K562 (cell line): Measurements from ENCODE around the gene UQCRH.

ENCODE experiments used
- KLF1 ChIP-seq: fragments of 450-650 bp; IDR thresholded peaks from 2 replicates; pipeline ENCODE4 v1.6.1; 2016; ENCODE audit warnings: missing genetic modification characterization, missing compliant biosample characterization
- POLR2A ChIP-seq: fragments of 450-650 bp; conservative IDR thresholded peaks from 2 replicates; pipeline ENCODE4 v1.6.1; 2016
- TAF1 ChIP-seq: IDR thresholded peaks from 2 replicates; pipeline ENCODE4 v1.6.1; 2011; ENCODE audit warnings: mild to moderate bottlenecking, low read length, moderate library complexity; ENCODE audit not compliant: insufficient read depth, control insufficient read depth, severe bottlenecking; ENCODE audit errors: extremely low read depth
- ZBTB34 ChIP-seq: fragments of 250-450 bp; sonication (Bioruptor Pico); IDR thresholded peaks from 2 replicates; pipeline ENCODE4 v1.8.0; 2021; ENCODE audit warnings: mild to moderate bottlenecking, moderate library complexity
- ZNF75A ChIP-seq: fragments of 450-650 bp; formaldehyde crosslinking; IDR thresholded peaks from 2 replicates; pipeline ENCODE4 v1.4.0; 2020; ENCODE audit warnings: mild to moderate bottlenecking

GRCh38 chr1:46303038-46303871, at the start of gene UQCRH, which contains the start of gene LRRC41:
- TF ChIP-seq POLR2A (peak; percentile 98), ZBTB34 (CRISPR knock-in tag) (no peak), TAF1 (peak; percentile 93), KLF1 (tag) (peak; percentile 76), ZNF75A (CRISPR knock-in tag) (no peak)
